ENCODE measurements around the gene MROH9. TPM values are rescaled to one million over a fixed set of nuclear protein-coding genes. Genes with fewer than 3 reads are reported as not detected.

The MROH9 gene
- total and polyA plus RNA-seq, 2 of the 4 experiments (the other 2 are of a cell fraction) = not detected

GRCh38 chr1:170885551-170885950 is 49.8 kb upstream of the MROH9 start:
- Histone ChIP-seq H3K27ac (ENCODE audit: insufficient read depth, low read length) (no peak overlapping the region), H4K20me1 (ENCODE audit: insufficient read depth, low read length) (no peaks in the 10 kb centered on the region), H3K14ac (replicated peaks; ENCODE audit: low read depth, low read length) (no peak overlapping the region), H3K9ac (ENCODE audit: low read depth, low read length) (no peak overlapping the region), H3K4me3 (ENCODE audit: insufficient read depth, low read depth, low read length) (no peak overlapping the region), H4K5ac (ENCODE audit: low read depth, low read length) (no peak overlapping the region), H3K4me2 (ENCODE audit: low read depth, low read length) (no peak overlapping the region), H2AK5ac (ENCODE audit: low read depth, low read length) (no peak overlapping the region), H2BK5ac (ENCODE audit: low read depth, low read length, poor library complexity, severe bottlenecking) (no peak overlapping the region), H3K36me3 (ENCODE audit: control insufficient read depth, insufficient read depth, low read length) (no peaks in the 10 kb centered on the region), H2BK20ac (ENCODE audit: low read depth, low read length) (no peak overlapping the region), H3K56ac (ENCODE audit: extremely low read depth, insufficient read depth, low read length) (no peak overlapping the region), H4K8ac (ENCODE audit: low read depth in 2 of 2, low read length in 2 of 2) (no peak overlapping the region), H3K9me1 (ENCODE audit: insufficient read depth, low read length) (no peaks in the 10 kb centered on the region), H4K91ac (ENCODE audit: insufficient read depth, low read depth, low read length) (no peak overlapping the region), H3K27me3 (ENCODE audit: control insufficient read depth, insufficient read depth, low read length) (no peaks in the 10 kb centered on the region), H3K79me1 (ENCODE audit: low read depth in 1 of 2, low read length in 2 of 2) (no peaks in the 10 kb centered on the region), H2BK120ac (ENCODE audit: low read depth, low read length) (no peak overlapping the region), H2AK9ac (replicated peaks; ENCODE audit: low read depth, low read length, poor library complexity) (no peak overlapping the region), H2BK15ac (ENCODE audit: low read depth, low read length) (no peak overlapping the region), H3K23ac (ENCODE audit: low read depth, low read length) (no peak overlapping the region), H3K4me1 (ENCODE audit: control insufficient read depth, insufficient read depth, low read length) (no peaks in the 10 kb centered on the region), H3K4ac (ENCODE audit: low read depth, low read length) (no peak overlapping the region), H3K18ac (ENCODE audit: low read depth, low read length) (no peak overlapping the region), H3K9me3 (ENCODE audit: control insufficient read depth, insufficient read depth, low read length) (no peaks in the 10 kb centered on the region), H2AFZ (replicated peaks; ENCODE audit: low read length, poor library complexity) (no peak overlapping the region)
- TF ChIP-seq MXI1 (IDR thresholded peaks at IDR 0.05; ENCODE audit: borderline replicate concordance, low read depth, low read length) (no peak), USF2 (IDR thresholded peaks at IDR 0.05; ENCODE audit: low read depth, low read length) (no peak), RCOR1 (IDR thresholded peaks at IDR 0.05; ENCODE audit: insufficient replicate concordance, low read length) (no peak), RFX5 (IDR thresholded peaks at IDR 0.05; ENCODE audit: low read depth, low read length) (no peak)
- ATAC-seq (ENCODE audit: low read depth) (no peak), DNase-seq (no peak)
- BruUV-seq (replicated peaks) = no TSS peak
- intact Hi-C loops (cut with micrococcal nuclease) = no loop called here
- POLR2A ChIA-PET (ENCODE audit: unreplicated experiment) = no interaction called here
- dilution Hi-C loops (cut with HindIII; ENCODE audit: low sequenced_read_pairs, unreplicated experiment) = no loop called here
- CTCF ChIA-PET = no interaction called here
- WGBS, 2 experiments (ENCODE audit: extremely low coverage in 2 of 2, insufficient read length in 1 of 2) = 55% methylated on average over 2 of the region's 3 CpGs; no CpG with 5 or more reads in 1 of the 2 experiments
- in situ Hi-C loops (cut with MboI; ENCODE audit: low sequenced_read_pairs) = no loop called here

Data from IMR-90 (cell line).